Measurements from ENCODE around the gene ABCD1. TPM values are rescaled to one million over a fixed set of nuclear protein-coding genes. Genes with fewer than 3 reads are reported as not detected.

The ABCD1 gene
- total RNA-seq, 1 experiment from 2014 or later = 14.4 TPM

GRCh38 chrX:153774576-153775292, 50.1 kb downstream of the ABCD1 start:
- no peak overlapping the region for H3K4me3 Mint-ChIP-seq (ENCODE audit: low read depth, unreplicated experiment)
- H3K36me3 Mint-ChIP-seq (ENCODE audit: insufficient read depth, unreplicated experiment) = peaks cover 18% of the 10 kb centered on the region
- intact Hi-C loops (cut with micrococcal nuclease; ENCODE audit: unreplicated experiment) = no loop called here
- CTCF ChIA-PET = no interaction called here
- H3K27me3 Mint-ChIP-seq (ENCODE audit: unreplicated experiment) = peaks cover 5% of the 10 kb centered on the region
- no TSS peak for BruUV-seq (replicated peaks)
- H3K27ac Mint-ChIP-seq (ENCODE audit: unreplicated experiment) = no peak overlapping the region
- TF ChIP-seq, protein P1, sequence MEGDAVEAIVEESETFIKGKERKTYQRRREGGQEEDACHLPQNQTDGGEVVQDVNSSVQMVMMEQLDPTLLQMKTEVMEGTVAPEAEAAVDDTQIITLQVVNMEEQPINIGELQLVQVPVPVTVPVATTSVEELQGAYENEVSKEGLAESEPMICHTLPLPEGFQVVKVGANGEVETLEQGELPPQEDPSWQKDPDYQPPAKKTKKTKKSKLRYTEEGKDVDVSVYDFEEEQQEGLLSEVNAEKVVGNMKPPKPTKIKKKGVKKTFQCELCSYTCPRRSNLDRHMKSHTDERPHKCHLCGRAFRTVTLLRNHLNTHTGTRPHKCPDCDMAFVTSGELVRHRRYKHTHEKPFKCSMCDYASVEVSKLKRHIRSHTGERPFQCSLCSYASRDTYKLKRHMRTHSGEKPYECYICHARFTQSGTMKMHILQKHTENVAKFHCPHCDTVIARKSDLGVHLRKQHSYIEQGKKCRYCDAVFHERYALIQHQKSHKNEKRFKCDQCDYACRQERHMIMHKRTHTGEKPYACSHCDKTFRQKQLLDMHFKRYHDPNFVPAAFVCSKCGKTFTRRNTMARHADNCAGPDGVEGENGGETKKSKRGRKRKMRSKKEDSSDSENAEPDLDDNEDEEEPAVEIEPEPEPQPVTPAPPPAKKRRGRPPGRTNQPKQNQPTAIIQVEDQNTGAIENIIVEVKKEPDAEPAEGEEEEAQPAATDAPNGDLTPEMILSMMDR (IDR thresholded peaks at IDR 0.05; ENCODE audit: unreplicated experiment) = no peak
- H3K4me1 Mint-ChIP-seq (ENCODE audit: low read depth, unreplicated experiment) = peaks cover under 1% of the 10 kb centered on the region
- H3K9me3 Mint-ChIP-seq (ENCODE audit: low read depth, unreplicated experiment) = no peaks in the 10 kb centered on the region
- DNase-seq = no peak

GRCh38 chrX:153775293-153776119, 50.9 kb downstream of the ABCD1 start:
- no peak overlapping the region for H3K4me3 Mint-ChIP-seq (ENCODE audit: low read depth, unreplicated experiment)
- BruUV-seq (replicated peaks) = no TSS peak
- no peaks in the 10 kb centered on the region for H3K9me3 Mint-ChIP-seq (ENCODE audit: low read depth, unreplicated experiment)
- H3K27me3 Mint-ChIP-seq (ENCODE audit: unreplicated experiment) = peaks cover 12% of the 10 kb centered on the region
- intact Hi-C loops (cut with micrococcal nuclease; ENCODE audit: unreplicated experiment) = no loop called here
- peaks cover 8% of the 10 kb centered on the region for H3K4me1 Mint-ChIP-seq (ENCODE audit: low read depth, unreplicated experiment)
- peaks cover 20% of the 10 kb centered on the region for H3K36me3 Mint-ChIP-seq (ENCODE audit: insufficient read depth, unreplicated experiment)
- TF ChIP-seq, protein P1 (IDR thresholded peaks at IDR 0.05; ENCODE audit: unreplicated experiment) = no peak
- CTCF ChIA-PET = no interaction called here
- DNase-seq = no peak
- no peak overlapping the region for H3K27ac Mint-ChIP-seq (ENCODE audit: unreplicated experiment)

DNA sequence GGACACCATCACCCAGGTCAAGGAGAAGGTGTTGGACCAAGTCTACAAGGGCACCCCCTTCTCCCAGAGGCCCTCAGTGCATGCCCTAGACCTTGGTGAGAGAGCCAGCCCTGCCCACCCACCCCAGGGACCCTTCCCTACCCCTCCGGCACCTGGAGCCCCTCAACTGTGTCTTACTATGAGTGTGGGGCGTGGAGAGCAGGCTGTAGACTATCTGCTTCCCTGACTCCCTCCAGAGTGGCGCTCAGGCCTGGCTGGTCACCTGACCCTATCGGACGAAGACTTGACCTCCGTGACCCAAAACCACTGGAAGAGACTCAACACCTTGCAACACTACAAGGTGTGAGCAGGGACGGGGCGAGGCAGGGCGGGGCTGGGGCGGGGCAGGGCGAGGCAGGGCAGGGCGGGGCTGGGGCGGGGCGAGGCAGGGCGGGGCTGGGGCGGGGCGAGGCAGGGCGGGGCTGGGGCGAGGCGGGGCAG, 51.5 kb downstream of the ABCD1 start:
- DNase-seq = no peak
- H3K27ac Mint-ChIP-seq (ENCODE audit: unreplicated experiment) = no peak overlapping the region
- H3K4me1 Mint-ChIP-seq (ENCODE audit: low read depth, unreplicated experiment) = peaks cover 9% of the 10 kb centered on the region
- peaks cover 15% of the 10 kb centered on the region for H3K27me3 Mint-ChIP-seq (ENCODE audit: unreplicated experiment)
- CTCF ChIA-PET = no interaction called here
- intact Hi-C loops (cut with micrococcal nuclease; ENCODE audit: unreplicated experiment) = no loop called here
- TF ChIP-seq, protein P1 (IDR thresholded peaks at IDR 0.05; ENCODE audit: unreplicated experiment) = no peak
- no peak overlapping the region for H3K4me3 Mint-ChIP-seq (ENCODE audit: low read depth, unreplicated experiment)
- H3K36me3 Mint-ChIP-seq (ENCODE audit: insufficient read depth, unreplicated experiment) = peaks cover 22% of the 10 kb centered on the region
- no peaks in the 10 kb centered on the region for H3K9me3 Mint-ChIP-seq (ENCODE audit: low read depth, unreplicated experiment)
- no TSS peak for BruUV-seq (replicated peaks)

DNA sequence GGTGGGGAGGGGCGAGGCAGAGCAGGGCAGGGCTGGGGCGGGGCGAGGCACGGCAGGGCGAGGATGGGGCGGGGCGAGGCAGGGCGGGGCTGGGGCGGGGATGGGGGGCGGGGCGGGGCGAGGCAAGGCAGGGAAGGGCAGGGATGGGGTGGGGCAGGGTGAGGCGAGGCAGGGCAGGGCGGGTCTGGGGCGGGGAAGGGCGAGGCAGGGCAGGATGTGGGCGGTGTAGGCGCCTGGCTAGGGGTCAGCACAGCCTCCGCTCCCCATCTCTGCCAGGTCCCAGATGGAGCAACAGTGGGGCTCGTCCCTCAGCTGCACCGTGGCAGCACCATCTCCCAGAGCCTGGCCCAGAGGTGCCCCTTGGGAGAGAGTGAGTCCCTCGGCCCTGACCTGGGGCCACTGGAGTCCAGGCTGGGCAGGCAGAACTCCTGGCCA, 52.0 kb downstream of the ABCD1 start:
- Mint-ChIP-seq H3K9me3 (ENCODE audit: low read depth, unreplicated experiment) (no peaks in the 10 kb centered on the region), H3K4me1 (ENCODE audit: low read depth, unreplicated experiment) (peaks cover 9% of the 10 kb centered on the region), H3K36me3 (ENCODE audit: insufficient read depth, unreplicated experiment) (peaks cover 25% of the 10 kb centered on the region), H3K27ac (ENCODE audit: unreplicated experiment) (no peak overlapping the region), H3K27me3 (ENCODE audit: unreplicated experiment) (peaks cover 15% of the 10 kb centered on the region), H3K4me3 (ENCODE audit: low read depth, unreplicated experiment) (no peak overlapping the region)
- CTCF ChIA-PET = no interaction called here
- no peak for DNase-seq
- intact Hi-C loops (cut with micrococcal nuclease; ENCODE audit: unreplicated experiment) = no loop called here
- TF ChIP-seq, protein P1 (IDR thresholded peaks at IDR 0.05; ENCODE audit: unreplicated experiment) = no peak
- no TSS peak for BruUV-seq (replicated peaks)

Measured in Calu3 (cell line).